Measurements from ENCODE around the gene SLC24A1.

Gene SLC24A1

GRCh38 chr15:65639509-65639908 lies 17.8 kb downstream of the SLC24A1 start:
- Histone ChIP-seq H3K9me3 (ENCODE audit: control insufficient read depth in 1 of 2, low read length in 2 of 2) (no peaks in the 10 kb centered on the region), H3K27me3 (ENCODE audit: low read depth, low read length) (no peaks in the 10 kb centered on the region), H3K4me3 (ENCODE audit: low read depth in 1 of 2, low read length in 2 of 2) (no peak overlapping the region), H3K27ac (ENCODE audit: low read length) (no peak overlapping the region), H3K36me3 (ENCODE audit: control insufficient read depth in 1 of 2, insufficient read depth in 2 of 2, low read length in 2 of 2) (no peaks in the 10 kb centered on the region), H3K4me1 (ENCODE audit: control insufficient read depth in 1 of 2, insufficient read depth in 2 of 2, low read length in 2 of 2) (peaks cover 0 to 7% of the 10 kb centered on the region in 2 donors)

GRCh38 chr15:65641768-65642475 lies 20.2 kb downstream of the SLC24A1 start:
- Histone ChIP-seq H3K4me3 (ENCODE audit: low read depth in 1 of 2, low read length in 2 of 2) (no peak overlapping the region), H3K27me3 (ENCODE audit: low read depth, low read length) (no peaks in the 10 kb centered on the region), H3K27ac (ENCODE audit: low read length) (no peak overlapping the region)

GRCh38 chr15:65642594-65642993 lies 20.9 kb downstream of the SLC24A1 start:
- H3K9me3 ChIP-seq (ENCODE audit: control insufficient read depth in 1 of 2, low read length in 2 of 2), result no peaks in the 10 kb centered on the region

More at GRCh38 chr15:65641768-65642475, 20.2 kb downstream of the SLC24A1 start:
- Histone ChIP-seq H3K9me3 (ENCODE audit: control insufficient read depth in 1 of 2, low read length in 2 of 2) (no peaks in the 10 kb centered on the region), H3K36me3 (ENCODE audit: control insufficient read depth in 1 of 2, insufficient read depth in 2 of 2, low read length in 2 of 2) (no peaks in the 10 kb centered on the region), H3K4me1 (ENCODE audit: control insufficient read depth in 1 of 2, insufficient read depth in 2 of 2, low read length in 2 of 2) (peaks cover 0 to 7% of the 10 kb centered on the region in 2 donors)

GRCh38 chr15:65644282-65644681 lies 22.5 kb downstream of the SLC24A1 start:
- Histone ChIP-seq H3K27ac (ENCODE audit: low read length) (no peak overlapping the region), H3K4me3 (ENCODE audit: low read depth in 1 of 2, low read length in 2 of 2) (no peak overlapping the region), H3K9me3 (ENCODE audit: control insufficient read depth in 1 of 2, low read length in 2 of 2) (no peaks in the 10 kb centered on the region), H3K4me1 (ENCODE audit: control insufficient read depth in 1 of 2, insufficient read depth in 2 of 2, low read length in 2 of 2) (no peaks in the 10 kb centered on the region), H3K27me3 (ENCODE audit: low read depth, low read length) (no peaks in the 10 kb centered on the region), H3K36me3 (ENCODE audit: control insufficient read depth in 1 of 2, insufficient read depth in 2 of 2, low read length in 2 of 2) (no peaks in the 10 kb centered on the region)

More at GRCh38 chr15:65642594-65642993, 20.9 kb downstream of the SLC24A1 start:
- Histone ChIP-seq H3K27me3 (ENCODE audit: low read depth, low read length) (no peaks in the 10 kb centered on the region), H3K27ac (ENCODE audit: low read length) (no peak overlapping the region), H3K4me1 (ENCODE audit: control insufficient read depth in 1 of 2, insufficient read depth in 2 of 2, low read length in 2 of 2) (peaks cover 0 to 7% of the 10 kb centered on the region in 2 donors), H3K36me3 (ENCODE audit: control insufficient read depth in 1 of 2, insufficient read depth in 2 of 2, low read length in 2 of 2) (no peaks in the 10 kb centered on the region), H3K4me3 (ENCODE audit: low read depth in 1 of 2, low read length in 2 of 2) (no peak overlapping the region)

- no peaks in the 10 kb centered on the region for H3K36me3 ChIP-seq (ENCODE audit: control insufficient read depth in 1 of 2, insufficient read depth in 2 of 2, low read length in 2 of 2)
- H3K9me3 ChIP-seq (ENCODE audit: control insufficient read depth in 1 of 2, low read length in 2 of 2), result no peaks in the 10 kb centered on the region
- no peak overlapping the region for H3K4me3 ChIP-seq (ENCODE audit: low read depth in 1 of 2, low read length in 2 of 2)
- no peak overlapping the region for H3K27ac ChIP-seq (ENCODE audit: low read length)
- H3K27me3 ChIP-seq (ENCODE audit: low read depth, low read length), result no peaks in the 10 kb centered on the region
- no peaks in the 10 kb centered on the region for H3K4me1 ChIP-seq (ENCODE audit: control insufficient read depth in 1 of 2, insufficient read depth in 2 of 2, low read length in 2 of 2)
Observed at GRCh38 chr15:65645392-65645791, 23.7 kb downstream of the SLC24A1 start.

- Histone ChIP-seq H3K4me1 (ENCODE audit: control insufficient read depth in 1 of 2, insufficient read depth in 2 of 2, low read length in 2 of 2) (no peaks in the 10 kb centered on the region), H3K27ac (ENCODE audit: low read length) (no peak overlapping the region), H3K4me3 (ENCODE audit: low read depth in 1 of 2, low read length in 2 of 2) (no peak overlapping the region), H3K36me3 (ENCODE audit: control insufficient read depth in 1 of 2, insufficient read depth in 2 of 2, low read length in 2 of 2) (peaks cover 0 to 3% of the 10 kb centered on the region in 2 donors), H3K9me3 (ENCODE audit: control insufficient read depth in 1 of 2, low read length in 2 of 2) (no peaks in the 10 kb centered on the region), H3K27me3 (ENCODE audit: low read depth, low read length) (no peaks in the 10 kb centered on the region)
Observed at GRCh38 chr15:65646486-65646885, 24.7 kb downstream of the SLC24A1 start.

GRCh38 chr15:65650312-65651041 lies 28.7 kb downstream of the SLC24A1 start:
- Histone ChIP-seq H3K27me3 (ENCODE audit: low read depth, low read length) (no peaks in the 10 kb centered on the region), H3K36me3 (ENCODE audit: control insufficient read depth in 1 of 2, insufficient read depth in 2 of 2, low read length in 2 of 2) (peaks cover 0 to 19% of the 10 kb centered on the region in 2 donors)

GRCh38 chr15:65651042-65651322 lies 29.2 kb downstream of the SLC24A1 start:
- peaks cover 2 to 19% of the 10 kb centered on the region in 2 donors for H3K36me3 ChIP-seq (ENCODE audit: control insufficient read depth in 1 of 2, insufficient read depth in 2 of 2, low read length in 2 of 2)
- H3K9me3 ChIP-seq (ENCODE audit: control insufficient read depth in 1 of 2, low read length in 2 of 2), result no peaks in the 10 kb centered on the region
- H3K4me1 ChIP-seq (ENCODE audit: control insufficient read depth in 1 of 2, insufficient read depth in 2 of 2, low read length in 2 of 2), result no peaks in the 10 kb centered on the region
- no peaks in the 10 kb centered on the region for H3K27me3 ChIP-seq (ENCODE audit: low read depth, low read length)
- no peak overlapping the region for H3K4me3 ChIP-seq (ENCODE audit: low read depth in 1 of 2, low read length in 2 of 2)
- H3K27ac ChIP-seq (ENCODE audit: low read length), result no peak overlapping the region

More at GRCh38 chr15:65650312-65651041, 28.7 kb downstream of the SLC24A1 start:
- Histone ChIP-seq H3K4me3 (ENCODE audit: low read depth in 1 of 2, low read length in 2 of 2) (no peak overlapping the region), H3K4me1 (ENCODE audit: control insufficient read depth in 1 of 2, insufficient read depth in 2 of 2, low read length in 2 of 2) (no peaks in the 10 kb centered on the region), H3K9me3 (ENCODE audit: control insufficient read depth in 1 of 2, low read length in 2 of 2) (no peaks in the 10 kb centered on the region), H3K27ac (ENCODE audit: low read length) (no peak overlapping the region)

GRCh38 chr15:65651831-65652749 lies 30.4 kb downstream of the SLC24A1 start:
- Histone ChIP-seq H3K36me3 (ENCODE audit: control insufficient read depth in 1 of 2, insufficient read depth in 2 of 2, low read length in 2 of 2) (peaks cover 5 to 19% of the 10 kb centered on the region in 2 donors), H3K27me3 (ENCODE audit: low read depth, low read length) (no peaks in the 10 kb centered on the region), H3K4me3 (ENCODE audit: low read depth in 1 of 2, low read length in 2 of 2) (no peak overlapping the region), H3K4me1 (ENCODE audit: control insufficient read depth in 1 of 2, insufficient read depth in 2 of 2, low read length in 2 of 2) (no peaks in the 10 kb centered on the region), H3K9me3 (ENCODE audit: control insufficient read depth in 1 of 2, low read length in 2 of 2) (no peaks in the 10 kb centered on the region), H3K27ac (ENCODE audit: low read length) (no peak overlapping the region)

GRCh38 chr15:65653341-65653740 lies 31.6 kb downstream of the SLC24A1 start:
- Histone ChIP-seq H3K27me3 (ENCODE audit: low read depth, low read length) (no peaks in the 10 kb centered on the region), H3K36me3 (ENCODE audit: control insufficient read depth in 1 of 2, insufficient read depth in 2 of 2, low read length in 2 of 2) (peaks cover 9 to 27% of the 10 kb centered on the region in 2 donors), H3K27ac (ENCODE audit: low read length) (no peak overlapping the region), H3K9me3 (ENCODE audit: control insufficient read depth in 1 of 2, low read length in 2 of 2) (no peaks in the 10 kb centered on the region), H3K4me1 (ENCODE audit: control insufficient read depth in 1 of 2, insufficient read depth in 2 of 2, low read length in 2 of 2) (no peaks in the 10 kb centered on the region), H3K4me3 (ENCODE audit: low read depth in 1 of 2, low read length in 2 of 2) (no peak overlapping the region)

Data from muscle layer of duodenum (tissue), 2 donors.